ENCODE data around the gene KIF11. TPM values are rescaled to one million over a fixed set of nuclear protein-coding genes. Genes with fewer than 3 reads are reported as not detected.
A peak's percentile ranks its signal among the peaks of the same experiment; 100 is the strongest.

The KIF11 gene
- total and polyA plus RNA-seq, 9 of the 15 experiments (the other 6 are each of a cell fraction or from before 2014, with no cell fraction given): 11.3 to 54.4 (median 29.2) TPM

GRCh38 chr10:92604841-92605240, 11.9 kb downstream of the KIF11 start (continued):
- TF ChIP-seq ZBTB12 (CRISPR knock-in tag; IDR thresholded peaks at IDR 0.05) (no peak), ZNF518B (CRISPR knock-in tag; IDR thresholded peaks at IDR 0.05) (no peak), ZNF699 (CRISPR knock-in tag; IDR thresholded peaks at IDR 0.05; ENCODE audit: insufficient replicate concordance) (no peak)

- 98% methylated on average over 3 of the region's 3 CpGs for WGBS (ENCODE audit: insufficient coverage, low coverage, missing lambda C conversion rate)
- ChIA-PET POLR2A (no interaction called here), CTCF (ENCODE audit: low intra/inter-chr PET ratio) (no interaction called here)
- no peak overlapping the region for H3K4me3 ChIP-seq
- in situ Hi-C loops (cut with MboI): no loop called here
- H3K36me3 ChIP-seq (ENCODE audit: control insufficient read depth, insufficient read depth, low read length): peaks cover 76% of the 10 kb centered on the region
- H3K9ac ChIP-seq (ENCODE audit: insufficient read depth in 1 of 2, low read depth in 2 of 2, low read length in 2 of 2): no peak overlapping the region
- no peak overlapping the region for H2AFZ ChIP-seq (ENCODE audit: low read depth, low read length)
- H3K4me2 ChIP-seq (ENCODE audit: insufficient read depth, low read length): no peak overlapping the region
- no peaks in the 10 kb centered on the region for H3K9me3 ChIP-seq (replicated peaks; ENCODE audit: control insufficient read depth, insufficient read depth, low read depth, low read length)
- no peaks in the 10 kb centered on the region for H3K4me1 ChIP-seq (replicated peaks in 1 of 2; ENCODE audit: control insufficient read depth in 2 of 2, insufficient read depth in 2 of 2, low read length in 2 of 2)
- no peaks in the 10 kb centered on the region for H3K9me1 ChIP-seq (ENCODE audit: control insufficient read depth, insufficient read depth, low read length)
- intact Hi-C loops (cut with micrococcal nuclease): no loop called here
- H3K27me3 ChIP-seq (ENCODE audit: control insufficient read depth in 2 of 2, insufficient read depth in 2 of 2, low read length in 2 of 2): no peaks in the 10 kb centered on the region
- no peak overlapping the region for H3K27ac ChIP-seq (ENCODE audit: extremely low read depth, low read depth, low read length)
- ATAC-seq (no peak), DNase-seq (ENCODE audit: extremely low read depth in 1 of 4, low spot score in 3 of 4) (no peak), FAIRE-seq (no peak)
- no TSS peak for BruUV-seq (replicated peaks)
- H3K79me2 ChIP-seq (ENCODE audit: control insufficient read depth, insufficient read depth, low read length): no peaks in the 10 kb centered on the region; the same call in 2 of the 3 replicates
- no peaks in the 10 kb centered on the region for H4K20me1 ChIP-seq (replicated peaks; ENCODE audit: control insufficient read depth, insufficient read depth, low read length)
- TF ChIP-seq YBX1 (IDR thresholded peaks at IDR 0.05) (no peak), POU5F1 (IDR thresholded peaks at IDR 0.05; ENCODE audit: borderline replicate concordance, low read depth, low read length, partially characterized antibody) (no peak), MTA3 (IDR thresholded peaks at IDR 0.05; ENCODE audit: borderline replicate concordance) (no peak), PTBP1 (IDR thresholded peaks at IDR 0.05; ENCODE audit: low read depth, low read length) (no peak), POLR2A (conservative IDR thresholded peaks at IDR 0.05) (no peak), DMBX1 (CRISPR knock-in tag; IDR thresholded peaks at IDR 0.05; ENCODE audit: borderline replicate concordance) (no peak), POLR2AphosphoS2 (IDR thresholded peaks at IDR 0.05; ENCODE audit: low read length) (no peak), CEBPG (CRISPR knock-in tag; IDR thresholded peaks at IDR 0.05) (no peak), CEBPG (tag; conservative IDR thresholded peaks at IDR 0.05 in 1 of 2, IDR thresholded peaks at IDR 0.05 in 1 of 2) (peak; percentile 34 to 44; a peak in 2 of 4 replicates), ASH1L (IDR thresholded peaks at IDR 0.05; ENCODE audit: borderline replicate concordance, low read depth, partially characterized antibody) (no peak), ZNF592 (IDR thresholded peaks at IDR 0.05) (no peak)
These were observed 22.6 kb downstream of the KIF11 start for GRCh38 chr10:92615515-92615914.

Data from K562 (cell line).